AG04449 (cell line): ENCODE results near the gene CHORDC1.
"Not testable (repeated sequence)": the region's sequence is repeated elsewhere in the genome, so short reads cannot be mapped to it uniquely, and the experiment has no call there.

Source experiments
- CTCF ChIA-PET: fragments of 350-600 bp; formaldehyde crosslinking; extraction: SDS; loops from one replicate; lab custom pipeline; 2021; ENCODE audit warnings: antibody characterized with exemption; lab: Yijun Ruan, JAX
- POLR2A ChIA-PET: fragments of 400-600, 350-600 bp; formaldehyde crosslinking; extraction: SDS; loops from one replicate; lab custom pipeline; 2020; ENCODE audit warnings: antibody characterized with exemption, inconsistent platforms; lab: Yijun Ruan, JAX
- DNase-seq: peaks from one replicate; pipeline ENCODE4 v3.0.0-alpha.2; 2010; ENCODE audit warnings: low read depth, low spot score
- H3K4me3 ChIP-seq: 2 replicates; pipeline ENCODE4 v1.5.1; 2011; ENCODE audit warnings: low read depth, mild to moderate bottlenecking, control low read depth, low read length
- CTCF ChIP-seq: IDR thresholded peaks from one replicate; pipeline ENCODE4 v1.5.1; 2011; ENCODE audit warnings: mild to moderate bottlenecking, moderate library complexity, low read length, control low read depth, inconsistent platforms; ENCODE audit not compliant: insufficient read depth; ENCODE audit errors: missing control alignments

Gene CHORDC1

GRCh38 chr11:90168571-90168970 lies 54.3 kb downstream of the CHORDC1 start:
- TF ChIP-seq CTCF: no peak
- CTCF ChIA-PET: no interaction called here
- no peak overlapping the region for H3K4me3 ChIP-seq
- no peak for DNase-seq
- POLR2A ChIA-PET: no interaction called here

- CTCF ChIA-PET, H3K4me3 ChIP-seq, POLR2A ChIA-PET, DNase-seq: not testable (repeated sequence)
Observed at GRCh38 chr11:90167704-90168103, 55.1 kb downstream of the CHORDC1 start.

- H3K4me3 ChIP-seq, CTCF ChIA-PET, POLR2A ChIA-PET, DNase-seq: not testable (repeated sequence)
Observed at GRCh38 chr11:90166982-90167573, 55.8 kb downstream of the CHORDC1 start.
